Measurements from ENCODE around the gene SGPP2.
"Not testable (repeated sequence)": the region's sequence is repeated elsewhere in the genome, so short reads cannot be mapped to it uniquely, and the experiment has no call there.

Gene SGPP2

DNA sequence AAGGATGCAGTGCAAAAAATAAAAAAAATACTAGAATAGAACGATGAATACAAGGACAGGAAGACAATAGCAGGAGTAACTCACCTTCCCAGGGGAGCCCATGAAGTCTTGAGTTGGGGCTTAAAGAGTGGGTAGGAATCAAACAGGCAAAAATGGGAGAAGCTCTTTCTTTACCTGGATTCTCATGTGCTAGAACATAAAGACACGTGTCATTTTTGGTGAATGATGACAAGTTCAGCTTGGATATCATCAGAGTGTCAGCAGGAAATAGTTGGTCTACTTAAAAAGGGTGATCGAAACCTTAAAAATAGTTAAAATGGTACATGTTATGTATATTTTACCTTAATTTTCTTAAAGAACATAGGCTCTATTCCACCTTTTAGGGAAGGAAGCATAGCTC, 5.7 kb downstream of the SGPP2 start:
- no peak for DNase-seq

DNA sequence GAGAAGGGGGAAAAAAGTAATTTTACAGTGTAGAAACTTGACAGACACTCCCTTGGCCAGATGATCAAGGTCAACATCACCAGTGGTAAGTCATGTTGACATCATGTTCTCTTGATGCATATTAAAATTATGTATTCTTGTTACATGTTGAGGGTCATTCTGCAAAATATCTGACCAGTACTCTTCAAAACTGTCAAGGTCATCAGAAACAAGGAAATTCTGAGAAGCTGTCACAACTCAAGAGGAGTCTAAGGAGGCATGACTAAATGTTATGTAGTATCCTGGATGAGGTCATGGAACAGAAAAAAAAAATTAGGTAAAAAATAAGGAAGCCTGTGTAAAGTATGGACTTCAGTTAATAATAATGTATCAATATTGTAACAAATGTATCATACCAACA, 6.3 kb downstream of the SGPP2 start:
- DNase-seq = no peak

DNA sequence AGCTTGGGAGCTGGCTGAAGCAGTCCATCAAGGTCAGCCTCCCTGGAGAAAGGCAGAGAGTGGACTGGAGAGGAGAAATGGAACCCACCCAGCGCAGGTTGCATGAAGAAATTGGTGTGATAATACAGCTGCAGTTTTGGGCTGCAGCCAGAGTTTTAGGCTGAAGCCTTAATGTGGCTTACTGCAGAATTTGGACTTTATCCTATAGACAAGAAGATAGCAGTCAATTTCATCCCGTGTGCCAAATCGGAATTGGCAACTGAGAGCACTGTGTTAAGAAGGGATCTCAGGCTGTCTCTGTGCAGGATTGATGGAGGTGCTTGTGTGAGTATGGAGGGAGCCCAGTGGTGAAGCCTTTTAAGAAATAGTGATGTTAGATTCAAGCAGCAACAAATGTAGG, 7.5 kb downstream of the SGPP2 start:
- no peak for DNase-seq

DNA sequence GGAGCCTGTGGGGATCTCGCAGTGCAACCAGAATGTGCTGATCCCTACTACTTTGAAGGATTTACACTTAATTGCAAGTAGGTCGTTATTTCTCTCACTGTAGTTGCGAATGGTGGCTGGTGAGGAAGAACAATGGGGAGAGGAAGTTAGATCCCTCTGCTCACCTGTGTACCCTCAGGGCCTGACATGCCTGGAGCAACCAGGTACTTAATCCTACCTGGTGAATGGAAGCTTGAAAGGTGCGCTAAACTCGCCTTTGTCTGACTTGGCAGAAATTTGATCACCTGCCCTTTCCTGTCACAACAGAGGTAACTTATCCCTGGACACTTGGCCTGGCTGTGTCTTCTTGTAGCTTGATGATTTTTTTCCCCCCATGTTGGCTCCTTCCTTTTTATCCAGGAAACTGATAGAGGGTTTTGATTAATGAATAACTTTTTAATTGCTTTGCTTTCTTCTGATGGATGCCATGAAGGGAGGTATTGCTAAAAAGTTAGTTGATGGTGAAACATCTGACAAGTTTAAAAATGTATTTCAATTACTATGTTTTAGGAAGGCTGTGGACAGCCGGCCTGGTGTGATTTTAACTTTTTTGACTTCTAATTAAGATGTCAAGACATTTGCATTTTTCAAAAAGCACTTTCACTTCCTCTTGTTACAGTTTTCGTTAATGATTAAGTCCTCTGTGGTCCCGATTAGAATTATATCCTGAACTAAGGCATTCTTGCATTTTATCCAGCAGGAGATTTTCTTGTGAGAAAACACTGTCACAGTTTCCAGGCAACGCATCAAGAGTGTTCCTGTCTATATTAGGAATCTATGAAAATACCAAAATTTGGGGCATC, 9.2 kb downstream of the SGPP2 start:
- no peak for DNase-seq

DNA sequence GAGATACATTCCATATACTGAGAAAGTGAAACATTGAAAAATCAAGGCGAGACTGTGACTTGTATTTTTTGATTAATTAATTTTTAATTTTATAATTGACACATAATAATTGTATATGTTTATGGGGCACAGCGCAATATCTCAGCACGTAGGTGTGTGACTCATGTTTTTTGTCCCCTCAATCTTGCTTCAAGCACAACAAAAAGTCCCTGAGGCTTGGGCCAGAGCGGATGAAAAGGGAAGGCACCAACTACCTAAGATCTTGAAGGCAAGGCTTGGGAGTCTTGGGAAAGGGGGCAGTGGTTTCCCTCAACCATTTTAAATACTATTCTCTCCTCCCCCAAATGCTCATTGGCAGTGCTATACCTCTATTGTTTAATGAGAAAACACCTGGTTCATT, 9.9 kb downstream of the SGPP2 start:
- no peak for DNase-seq

DNA sequence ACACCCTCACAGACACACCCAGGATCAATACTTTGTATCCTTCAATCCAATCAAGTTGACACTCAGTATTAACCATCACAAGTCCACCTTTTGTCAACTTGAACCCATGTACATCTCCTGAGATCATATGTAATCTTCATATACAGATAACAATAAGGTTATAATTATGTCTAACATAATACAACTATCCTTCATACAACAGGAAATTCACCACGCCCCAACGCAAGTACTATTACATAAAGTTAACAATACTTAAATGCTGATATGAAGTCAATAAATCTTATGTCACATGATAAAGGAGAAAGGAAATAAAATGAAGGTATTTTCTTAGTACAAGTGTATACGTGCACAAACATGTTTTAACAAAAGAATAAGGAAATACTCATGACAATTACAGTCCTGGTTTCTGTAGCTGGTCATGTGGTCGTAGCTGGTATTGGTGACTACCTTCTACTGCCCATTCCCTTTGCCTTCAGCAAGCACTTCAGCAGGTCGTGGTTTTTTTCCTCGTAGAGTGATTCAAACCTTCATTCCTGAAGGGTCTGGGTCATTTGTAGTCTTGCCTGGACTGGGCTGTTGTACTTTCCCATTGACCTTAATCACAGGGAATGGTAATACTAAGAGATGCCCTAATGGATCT, 11.2 kb downstream of the SGPP2 start:
- not testable (repeated sequence) for DNase-seq

DNA sequence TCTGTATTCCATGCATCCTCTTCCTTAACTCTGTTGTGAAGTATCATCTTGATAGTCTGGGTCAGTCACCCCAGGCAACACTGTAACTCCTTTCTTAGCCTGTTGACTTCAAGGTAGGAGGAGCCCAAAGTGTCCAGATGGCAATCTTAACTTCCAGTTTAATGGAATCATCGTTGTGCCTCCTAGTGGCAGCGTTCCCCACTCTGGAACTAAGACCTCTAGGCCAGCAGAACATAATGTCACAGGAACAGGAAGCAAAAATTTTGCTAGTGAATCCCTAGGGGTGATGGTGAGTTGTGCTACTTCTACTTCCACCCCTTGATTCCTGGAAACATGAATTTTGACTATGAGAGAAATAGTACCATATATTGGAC, 11.7 kb downstream of the SGPP2 start:
- no peak for DNase-seq

DNA sequence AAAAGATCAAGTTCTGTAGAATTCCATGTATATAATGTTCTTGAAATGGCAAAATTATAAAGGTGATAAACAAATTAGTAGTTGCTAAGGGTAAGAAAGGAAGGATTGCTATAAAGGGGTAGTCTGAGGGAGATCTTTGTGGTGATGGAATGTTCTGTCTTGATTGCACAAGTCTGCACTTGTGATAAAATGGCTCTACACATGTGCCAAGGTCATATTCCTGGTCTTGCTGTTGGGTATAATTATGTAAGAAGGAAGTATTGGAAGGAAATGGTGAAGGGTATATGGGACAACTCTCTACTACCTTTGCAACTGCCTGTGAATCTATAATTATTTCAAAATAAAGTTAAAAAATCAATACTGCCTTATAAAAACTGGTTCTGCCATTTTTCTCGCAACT, 15.3 kb downstream of the SGPP2 start:
- DNase-seq = no peak

DNA sequence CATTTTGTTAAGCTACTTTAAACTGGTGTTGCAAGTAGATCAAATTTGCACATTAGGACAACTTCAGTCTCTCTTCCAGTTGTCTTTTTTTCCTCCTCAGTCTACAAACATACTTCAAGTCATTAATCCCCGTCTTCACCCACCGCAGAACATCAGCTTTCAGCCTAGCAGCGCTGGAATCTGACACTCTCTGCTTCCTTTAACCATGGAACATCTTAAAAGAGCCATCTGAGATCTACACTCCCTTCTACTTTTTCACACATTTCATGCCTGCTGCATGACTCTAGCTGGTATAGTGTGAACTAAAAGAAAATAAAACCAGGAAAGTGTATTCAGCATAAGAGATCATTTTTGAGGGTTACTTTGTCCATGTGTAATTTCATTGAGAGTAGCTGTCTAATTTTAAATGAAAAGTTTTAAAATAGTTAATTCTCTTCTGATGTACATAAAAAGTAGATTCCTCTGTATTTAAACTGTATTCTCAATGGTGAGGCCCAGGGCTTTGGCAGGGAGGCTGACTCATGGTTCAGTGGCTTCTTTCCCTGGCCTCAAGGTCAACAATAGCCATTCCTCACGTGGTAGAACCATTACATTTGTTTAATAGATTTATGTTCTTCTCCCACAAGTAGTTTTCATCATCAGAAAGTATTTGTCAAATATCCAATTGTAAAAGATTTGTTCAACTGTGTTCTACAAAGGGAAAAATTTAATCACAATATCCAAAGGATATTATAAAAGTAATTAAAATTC, 16.5 kb downstream of the SGPP2 start:
- DNase-seq = no peak

DNA sequence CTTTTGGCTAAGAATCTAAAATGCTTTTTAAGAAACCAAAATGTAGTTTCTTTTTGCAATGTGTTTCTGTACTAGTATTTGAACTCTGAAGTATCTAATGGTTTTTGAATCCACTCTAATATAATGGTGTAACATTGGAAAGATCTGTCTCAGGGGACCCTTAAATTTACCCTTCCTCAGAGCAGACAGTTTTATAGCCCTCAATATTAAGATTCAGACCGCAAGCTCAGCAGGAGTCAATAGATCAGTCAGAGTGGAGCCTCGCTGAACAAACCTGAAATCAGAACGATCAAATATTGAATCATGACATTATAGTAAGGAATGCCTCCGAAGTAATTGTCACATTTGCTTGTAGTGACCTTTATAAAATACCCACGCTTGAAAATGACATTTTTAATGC, 18.3 kb downstream of the SGPP2 start:
- DNase-seq = no peak

DNA sequence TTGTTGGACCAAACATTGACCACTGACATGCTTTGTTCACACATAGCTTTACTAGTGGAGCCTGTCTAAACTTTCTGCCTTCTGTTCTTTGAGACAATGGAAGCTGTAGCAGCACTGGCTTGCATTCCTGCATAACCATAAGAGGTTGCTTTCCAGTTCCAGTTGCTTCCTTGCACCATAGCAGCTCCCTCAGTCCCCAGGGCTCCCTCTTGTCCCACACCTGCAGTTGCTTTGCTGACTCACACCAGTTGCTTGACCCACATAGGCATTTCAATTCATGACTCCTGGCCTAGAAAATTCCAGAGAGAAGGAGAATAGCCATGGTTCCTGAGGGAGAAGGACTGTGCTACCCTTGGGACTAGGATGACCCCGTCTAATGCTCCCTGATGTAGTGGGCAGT, 20.9 kb downstream of the SGPP2 start:
- no peak for DNase-seq

DNA sequence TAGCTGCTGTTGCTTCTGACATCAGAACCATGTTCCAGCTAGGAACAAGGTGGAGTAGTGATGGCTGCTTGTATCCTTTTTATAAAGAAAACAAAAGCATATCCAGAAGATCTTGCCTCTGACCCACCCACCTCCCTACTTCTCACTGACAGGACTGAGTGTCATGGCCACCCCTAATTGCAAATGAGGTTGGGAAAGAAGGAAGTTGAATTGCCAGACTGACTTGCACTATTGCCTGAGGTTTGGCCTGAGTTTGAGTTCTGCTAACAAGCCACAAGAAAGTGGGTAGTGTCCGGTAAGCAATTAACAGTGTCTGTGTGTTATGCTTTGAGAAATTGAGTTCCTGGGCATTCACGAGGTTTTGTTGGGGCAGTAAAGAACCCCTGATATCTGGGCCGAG, 22.8 kb downstream of the SGPP2 start:
- DNase-seq = no peak

DNA sequence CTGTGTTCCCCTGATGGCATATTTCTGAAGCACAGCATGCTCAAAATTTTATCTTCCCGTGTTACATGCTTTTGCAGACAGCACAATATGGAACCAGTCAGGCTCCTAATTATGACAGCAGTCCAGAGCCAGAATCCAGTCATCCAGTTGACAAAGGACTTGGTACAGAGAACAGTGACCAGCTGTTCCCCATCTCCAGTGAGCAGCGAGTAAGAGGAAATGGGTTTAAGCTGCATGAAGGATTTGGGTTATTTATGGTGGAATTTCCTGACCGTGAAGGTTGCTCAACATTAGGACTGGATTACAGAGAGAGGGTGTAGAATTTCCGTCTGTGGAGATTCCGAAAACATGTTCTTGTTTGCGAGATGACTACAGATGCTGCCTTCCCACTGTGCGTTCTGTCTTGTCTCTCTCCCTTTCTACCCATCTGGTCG, 24.4 kb downstream of the SGPP2 start:
- DNase-seq = no peak

DNA sequence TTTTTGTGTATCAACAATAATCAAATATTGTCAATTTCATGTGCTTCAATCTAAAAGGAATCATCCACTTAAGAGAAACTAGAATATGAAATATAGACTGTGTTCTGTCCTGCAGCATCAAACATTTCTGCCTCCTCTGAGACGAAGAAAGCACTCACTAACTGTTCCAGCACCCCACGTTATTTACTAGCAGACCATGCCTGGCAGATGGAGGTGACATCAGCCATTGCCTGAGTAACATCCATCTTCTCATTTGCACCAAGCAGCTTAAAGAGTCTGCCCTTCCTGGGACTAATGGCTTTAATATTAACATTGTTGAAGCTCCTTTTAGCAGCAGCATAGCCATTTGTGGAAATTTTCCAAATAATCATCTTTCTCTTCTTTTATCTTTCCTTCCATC, 25.7 kb downstream of the SGPP2 start:
- no peak for DNase-seq

DNA sequence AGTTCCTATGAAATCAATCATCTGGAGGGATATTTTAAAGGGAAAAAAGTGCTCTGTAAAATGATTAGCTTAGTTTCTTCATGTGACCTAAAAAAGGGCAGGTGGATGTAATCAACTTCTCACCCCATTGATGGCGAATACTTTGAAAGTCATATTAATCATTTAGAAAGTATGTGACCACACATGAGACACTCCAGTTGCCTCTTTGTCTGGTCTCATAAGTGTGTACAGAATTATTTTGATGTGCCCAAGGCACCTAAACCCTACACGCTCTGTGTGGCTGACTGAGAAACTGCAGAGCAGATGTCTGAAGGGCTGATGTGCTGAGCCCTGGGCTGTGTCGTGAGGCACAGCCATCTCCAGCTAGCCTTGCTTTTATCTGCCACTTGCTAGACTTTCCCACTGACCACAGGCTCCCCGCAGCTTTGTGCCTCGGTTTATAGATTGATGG, 26.9 kb downstream of the SGPP2 start:
- DNase-seq = no peak

DNA sequence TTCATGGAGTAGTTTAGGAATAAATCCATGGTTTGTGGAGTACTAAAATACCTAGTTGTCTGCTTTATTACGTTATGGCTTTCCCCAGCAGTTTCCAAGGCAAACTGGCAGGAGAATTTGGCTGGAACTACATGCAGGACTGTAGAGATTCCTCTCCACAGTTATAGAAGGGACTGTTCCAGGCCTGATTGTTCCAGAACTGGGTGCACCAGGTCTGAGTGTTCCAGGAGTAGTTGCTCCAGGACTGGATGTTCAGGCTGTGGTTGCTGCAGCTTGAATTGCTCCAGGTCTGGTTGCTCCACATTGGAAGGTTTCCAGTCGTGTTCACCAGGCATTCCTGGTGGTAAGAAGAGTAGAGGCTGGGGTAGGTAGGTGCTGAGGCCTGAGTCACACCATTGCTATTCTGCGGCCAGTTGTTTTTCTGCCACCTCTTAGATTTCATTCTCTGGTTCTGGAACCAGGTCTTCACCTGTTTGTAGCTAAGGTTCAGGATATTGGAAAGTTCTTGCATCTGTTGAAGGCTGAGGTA, 28.1 kb downstream of the SGPP2 start:
- DNase-seq = no peak

DNA sequence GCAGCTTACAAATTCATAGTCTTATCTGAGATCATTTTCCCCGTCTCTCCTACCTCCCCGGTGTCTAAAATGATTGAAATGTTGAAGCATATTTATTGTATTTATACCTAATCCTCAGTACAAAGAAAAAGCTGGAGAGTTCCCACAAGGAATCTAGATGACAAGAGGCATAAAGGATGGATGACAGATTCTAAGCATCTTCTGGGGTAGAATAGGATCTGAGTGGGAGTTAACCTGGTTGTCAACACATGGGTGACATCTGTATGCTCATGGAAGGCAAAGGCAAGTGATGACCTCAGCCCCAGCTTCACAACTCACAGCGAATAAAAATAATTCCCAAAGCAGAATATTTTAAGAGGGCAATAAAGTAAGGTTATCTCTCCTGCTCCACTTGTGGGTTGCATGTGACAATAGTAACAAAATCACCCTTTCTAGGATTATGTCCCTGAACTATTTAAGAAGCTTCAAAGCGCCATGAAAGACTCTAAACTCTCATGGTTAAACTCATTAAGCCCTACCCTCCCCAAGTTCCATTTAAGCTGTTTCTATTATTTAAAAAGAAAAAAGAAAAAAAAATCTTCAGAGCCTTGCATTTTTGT, 32.2 kb downstream of the SGPP2 start:
- no peak for DNase-seq

DNA sequence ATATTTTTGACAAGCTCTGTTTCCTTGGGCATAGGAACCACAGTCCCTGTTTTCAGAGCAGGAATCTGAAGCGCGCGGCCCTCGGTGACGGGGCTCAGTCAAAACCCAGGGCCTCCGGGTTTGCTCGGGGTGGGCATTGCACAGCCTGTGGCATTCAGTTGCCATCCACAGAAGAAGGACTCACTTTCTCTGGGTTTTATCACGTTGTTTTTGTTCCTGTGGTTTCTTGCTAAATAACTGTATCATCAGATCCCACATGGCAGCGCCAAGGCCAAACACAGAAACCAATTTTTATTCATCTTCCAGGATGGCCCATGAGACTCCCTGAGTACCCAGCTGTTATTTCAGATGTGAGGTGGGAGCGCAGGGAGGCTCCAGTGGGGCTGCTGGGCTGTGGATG, 35.6 kb downstream of the SGPP2 start:
- no peak for DNase-seq

DNA sequence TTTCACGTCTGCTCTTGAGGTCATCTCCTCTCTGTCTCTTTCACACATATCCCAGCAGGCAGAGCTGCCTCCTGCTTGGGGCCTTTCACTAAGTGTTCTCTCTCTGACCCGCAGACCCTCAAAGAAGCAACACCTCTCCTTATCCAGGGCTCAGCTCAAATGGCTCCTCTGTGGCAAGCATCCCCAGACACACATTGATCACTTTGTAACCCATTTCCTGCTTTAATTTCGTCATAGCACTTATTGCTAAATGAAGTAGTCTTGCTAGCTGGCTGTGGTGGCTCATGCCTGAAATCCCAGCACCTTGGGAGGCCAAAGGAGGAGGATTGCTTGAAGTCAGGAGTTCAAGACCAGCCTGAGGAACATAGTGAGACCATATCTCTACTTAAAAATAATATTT, 41.4 kb downstream of the SGPP2 start:
- DNase-seq = no peak

DNA sequence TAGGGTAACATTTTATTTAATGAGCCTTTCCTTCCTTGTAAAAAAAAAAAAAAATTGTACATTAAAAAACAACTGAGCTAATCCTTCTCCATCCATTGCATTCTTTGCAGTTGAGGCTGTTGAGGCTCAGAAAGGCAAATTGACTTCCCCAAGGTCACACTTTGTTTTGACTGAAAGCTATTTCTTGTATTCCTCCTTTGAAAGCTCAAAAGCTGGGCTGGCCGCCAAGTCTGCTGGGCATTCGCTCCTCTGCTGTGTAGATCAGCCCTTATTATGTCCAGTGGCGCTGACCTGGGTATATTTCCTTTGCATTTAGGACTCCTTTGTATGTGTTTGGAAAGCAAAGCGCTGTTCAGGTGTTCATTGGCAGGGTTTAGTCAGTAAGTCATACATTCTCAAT, 44.0 kb downstream of the SGPP2 start:
- DNase-seq = no peak

DNA sequence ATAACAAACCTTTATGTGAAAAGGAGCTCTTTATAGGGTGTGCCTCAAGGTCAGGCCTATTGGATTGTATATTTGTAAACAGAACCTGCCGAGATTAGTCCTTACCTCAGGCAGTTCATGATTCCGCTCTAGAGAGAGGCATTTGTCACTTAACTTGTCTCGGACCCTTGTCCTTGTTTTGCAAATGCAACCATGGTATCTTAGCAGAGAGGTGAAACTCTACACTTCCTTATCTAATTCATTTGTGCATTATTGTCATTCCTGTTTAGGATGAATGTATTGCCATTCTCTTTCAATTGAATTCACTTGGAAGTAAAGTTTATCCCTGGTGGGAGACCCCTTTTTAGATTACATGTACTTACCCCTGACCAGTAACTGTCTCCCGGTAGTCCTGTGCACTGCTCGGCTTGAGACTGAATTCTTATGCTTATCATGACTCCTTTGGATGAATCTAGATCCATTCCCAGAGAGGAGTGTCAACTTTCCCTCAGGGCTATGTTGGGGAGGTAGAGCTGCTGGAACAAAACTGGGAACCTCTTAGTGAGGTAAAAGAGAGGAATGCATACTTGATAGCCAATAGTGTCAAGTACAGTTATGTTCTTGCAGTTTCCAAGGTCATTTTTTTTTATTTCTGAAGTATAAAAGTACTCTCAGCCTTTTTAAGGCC, 46.6 kb downstream of the SGPP2 start:
- no peak for DNase-seq

DNA sequence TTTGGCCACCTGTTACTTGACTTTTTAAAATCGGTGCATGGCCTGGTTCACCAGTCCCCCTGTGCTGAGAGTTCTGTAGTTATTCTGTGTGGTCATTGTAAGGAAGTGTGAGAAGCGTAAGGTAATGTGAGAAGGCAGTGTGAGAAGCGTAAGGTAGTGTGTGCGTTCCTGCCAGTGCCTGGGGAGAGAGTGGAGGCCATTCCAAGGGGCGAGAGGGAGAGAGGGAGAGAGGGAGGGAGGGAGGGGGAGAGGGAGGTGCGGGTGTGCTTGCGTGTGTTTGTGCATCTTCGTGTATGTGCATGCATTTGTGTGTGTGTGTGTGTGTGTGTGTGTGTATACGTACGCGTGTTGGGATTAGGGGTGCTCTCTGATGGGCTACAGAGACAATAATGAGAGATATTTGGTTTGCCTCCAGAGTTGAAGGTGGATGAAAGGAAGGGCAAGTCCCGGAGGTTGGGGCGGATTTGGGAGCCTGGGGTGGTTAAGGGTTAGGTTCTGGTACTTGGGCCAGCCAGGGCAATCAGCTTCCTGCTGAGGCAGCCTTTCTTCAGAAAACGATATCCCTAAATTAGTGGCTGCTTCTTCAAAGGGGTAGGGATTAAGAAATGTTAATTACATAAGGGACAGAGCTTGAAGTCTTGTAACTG, 53.7 kb downstream of the SGPP2 start:
- no peak for DNase-seq

Measured in SHP77 treated with DMSO at 0.1 percent for 48 hours (cell line).